Right lobe of liver (tissue), 6 donors: ENCODE results near the gene DLG2. TPM values are rescaled to one million over a fixed set of nuclear protein-coding genes. Genes with fewer than 3 reads are reported as not detected.

Experiments used
- ATAC-seq, 4 donors: fragments of 200-7000 bp; cut with Tn5 transposase; one replicate each; pipeline ENCODE4 v1.9.1; 2020; ENCODE audit warnings: mild to moderate bottlenecking in 4 of 4, moderate library complexity in 4 of 4
- DNase-seq, 3 donors: peaks; one replicate each; pipeline ENCODE4 v3.0.0-alpha.2; 2020
- H3K27ac ChIP-seq, 3 donors: fragments of 200-600 bp; one replicate each; pipeline ENCODE4 v1.8.0; 2022
- H3K27me3 ChIP-seq, 2 donors: fragments of 200-600 bp; one replicate each; pipeline ENCODE4 v1.8.0; 2022
- H3K36me3 ChIP-seq, 4 donors: fragments of 200-600 bp; sonication (generic) in 1 of 4; one replicate each; pipeline versions ENCODE4 v1.5.1 to v1.8.0; 2017 to 2022; ENCODE audit warnings: control low read depth in 1 of 4
- H3K4me1 ChIP-seq, 4 donors: fragments of 200-600 bp; sonication (generic) in 1 of 4; one replicate each; pipeline versions ENCODE4 v1.5.1 to v1.8.0; 2017 to 2022; ENCODE audit warnings: control low read depth in 1 of 4
- H3K4me3 ChIP-seq, 3 donors: fragments of 200-600 bp; one replicate each; pipeline ENCODE4 v1.8.0; 2022
- H3K9me3 ChIP-seq, 4 donors: fragments of 200-600 bp; sonication (generic) in 1 of 4; one replicate each; pipeline versions ENCODE4 v1.5.1 to v1.8.0; 2017 to 2022; ENCODE audit warnings: control low read depth in 1 of 4
- POLR2A ChIP-seq: fragments of 450-650 bp; IDR thresholded peaks from one replicate; pipeline ENCODE4 v1.6.1; 2017; ENCODE audit warnings: antibody characterized with exemption, mild to moderate bottlenecking
- WGBS: methylation state at CpG from one replicate; pipeline ENCODE4 v1.1.6; 2018; ENCODE audit warnings: low coverage, low lambda C conversion rate; ENCODE audit not compliant: insufficient coverage; ENCODE audit errors: missing lambda C conversion rate; 5-methylcytosine and 5-hydroxymethylcytosine counted together
- intact Hi-C, 2 donors: fragments of 100-400 bp; cut with DNase I; formaldehyde crosslinking; loops; one replicate each; pipeline versions ENCODE4 v1.11.2 to v1.14.1; 2022
- total RNA-seq, 6 experiments: library from RNA; depleted of rRNA in 2 of 6; stranded (reverse); fragments of >200 nt in 2 of 6; fragmentation: NEBNext Ultra II Directional in 3 of 6; extraction: Animal tissue kit (Norgen Biotek cat#: 25700) in 3 of 6; gene quantifications; one replicate each; pipeline versions ENCODE4 v1.1.0 to v1.2.4, GENCODE V29; 2016 to 2023
- TF ChIP-seq, protein P1 (sequence below), 4 donors: fragments of 200-600 bp in 3 of 4; fragments of 450-650 bp in 1 of 4; IDR thresholded peaks; one replicate each; pipeline versions ENCODE4 v1.5.1 to v1.8.0; 2016 to 2022; ENCODE audit warnings: antibody characterized with exemption in 4 of 4, mild to moderate bottlenecking in 2 of 4
- donor health status: DM: no; HTN: yes; CAD: no.
- donor health status: DM: no; HTN: no; CAD: no.
- donor health status: DM: no; HTN: no; CAD: no.
- donor health status: DM: no; HTN: yes; CAD: no.
- donor health status: DM: no; HTN: yes; CAD: no.

The DLG2 gene
- total RNA-seq, 6 experiments from 2014 or later, result 1.2 to 6.4 (median 2.5) TPM

DNA sequence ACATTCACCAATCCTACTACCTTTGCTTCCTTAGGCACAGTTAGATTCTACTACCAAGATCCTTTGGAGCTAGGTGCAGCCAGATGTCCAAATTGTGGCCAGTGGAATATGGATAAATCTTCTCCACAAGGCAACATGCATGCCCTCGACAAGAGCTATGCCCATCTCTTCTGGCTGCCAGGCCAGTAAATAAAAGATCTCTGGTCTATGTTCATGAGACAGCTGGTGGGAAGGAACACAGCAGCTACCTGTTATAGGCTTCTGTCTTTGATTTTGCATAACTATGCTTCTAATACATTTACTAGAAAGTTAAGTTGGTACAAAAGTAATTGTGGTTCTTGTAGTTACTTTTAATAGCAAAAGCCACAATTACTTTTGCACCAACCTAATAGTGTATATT, 182.7 kb downstream of the DLG2 start:
- Histone ChIP-seq H3K27me3 (no peaks in the 10 kb centered on the region), H3K27ac (no peak overlapping the region), H3K4me3 (no peak overlapping the region), H3K4me1 (no peaks in the 10 kb centered on the region), H3K9me3 (no peaks in the 10 kb centered on the region), H3K36me3 (no peaks in the 10 kb centered on the region)
- 44% methylated on average over 1 of the region's 1 CpG for WGBS
- DNase-seq (no peak), ATAC-seq (no peak)
- intact Hi-C loops, result no loop called here
- TF ChIP-seq POLR2A, result no peak
- TF ChIP-seq, protein P1, sequence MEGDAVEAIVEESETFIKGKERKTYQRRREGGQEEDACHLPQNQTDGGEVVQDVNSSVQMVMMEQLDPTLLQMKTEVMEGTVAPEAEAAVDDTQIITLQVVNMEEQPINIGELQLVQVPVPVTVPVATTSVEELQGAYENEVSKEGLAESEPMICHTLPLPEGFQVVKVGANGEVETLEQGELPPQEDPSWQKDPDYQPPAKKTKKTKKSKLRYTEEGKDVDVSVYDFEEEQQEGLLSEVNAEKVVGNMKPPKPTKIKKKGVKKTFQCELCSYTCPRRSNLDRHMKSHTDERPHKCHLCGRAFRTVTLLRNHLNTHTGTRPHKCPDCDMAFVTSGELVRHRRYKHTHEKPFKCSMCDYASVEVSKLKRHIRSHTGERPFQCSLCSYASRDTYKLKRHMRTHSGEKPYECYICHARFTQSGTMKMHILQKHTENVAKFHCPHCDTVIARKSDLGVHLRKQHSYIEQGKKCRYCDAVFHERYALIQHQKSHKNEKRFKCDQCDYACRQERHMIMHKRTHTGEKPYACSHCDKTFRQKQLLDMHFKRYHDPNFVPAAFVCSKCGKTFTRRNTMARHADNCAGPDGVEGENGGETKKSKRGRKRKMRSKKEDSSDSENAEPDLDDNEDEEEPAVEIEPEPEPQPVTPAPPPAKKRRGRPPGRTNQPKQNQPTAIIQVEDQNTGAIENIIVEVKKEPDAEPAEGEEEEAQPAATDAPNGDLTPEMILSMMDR (IDR thresholded peaks at IDR 0.05), result no peak

DNA sequence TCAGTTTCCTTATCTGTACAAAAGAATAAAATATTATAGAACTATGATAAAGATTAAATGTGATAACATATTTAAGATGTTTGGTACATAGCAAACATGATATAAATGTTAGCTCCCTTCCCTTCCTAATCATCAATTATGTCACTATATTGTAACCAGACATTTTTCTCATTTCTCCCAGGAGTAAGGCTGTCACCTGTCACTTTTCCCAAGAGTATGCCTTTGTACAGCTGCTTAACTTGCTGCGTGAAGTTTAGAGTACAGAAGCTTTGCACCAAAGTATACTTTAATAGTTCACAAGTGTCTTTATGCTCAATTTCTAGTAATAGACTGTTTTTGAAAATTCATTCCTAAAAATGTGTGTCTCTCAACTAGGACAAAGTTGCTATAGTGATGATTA, 186.9 kb downstream of the DLG2 start:
- intact Hi-C loops, result no loop called here
- Histone ChIP-seq H3K4me3 (no peak overlapping the region), H3K27ac (no peak overlapping the region), H3K27me3 (no peaks in the 10 kb centered on the region), H3K9me3 (no peaks in the 10 kb centered on the region), H3K36me3 (no peaks in the 10 kb centered on the region), H3K4me1 (no peaks in the 10 kb centered on the region)
- 85% methylated on average over 1 of the region's 1 CpG for WGBS
- ATAC-seq (no peak), DNase-seq (no peak)
- TF ChIP-seq, protein P1 (IDR thresholded peaks at IDR 0.05), result no peak
- TF ChIP-seq POLR2A, result no peak

GRCh38 chr11:85438328-85438727, 188.8 kb downstream of the DLG2 start:
- no peak overlapping the region for H3K4me3 ChIP-seq
- WGBS, result 33% methylated on average over 1 of the region's 1 CpG
- ATAC-seq, result no peak

GRCh38 chr11:85431319-85431718, 195.8 kb downstream of the DLG2 start:
- Histone ChIP-seq H3K4me1 (no peaks in the 10 kb centered on the region), H3K9me3 (no peaks in the 10 kb centered on the region), H3K27me3 (no peaks in the 10 kb centered on the region), H3K36me3 (no peaks in the 10 kb centered on the region), H3K27ac (no peak overlapping the region), H3K4me3 (no peak overlapping the region)
- intact Hi-C loops, result no loop called here
- TF ChIP-seq, protein P1 (IDR thresholded peaks at IDR 0.05), result no peak
- no peak for TF ChIP-seq POLR2A
- WGBS, result 60% methylated on average over 1 of the region's 3 CpGs
- ATAC-seq (no peak), DNase-seq (no peak)

More at GRCh38 chr11:85438328-85438727, 188.8 kb downstream of the DLG2 start:
- no peaks in the 10 kb centered on the region for H3K27me3 ChIP-seq
- H3K4me1 ChIP-seq, result no peaks in the 10 kb centered on the region
- no peak overlapping the region for H3K27ac ChIP-seq
- H3K9me3 ChIP-seq, result no peaks in the 10 kb centered on the region
- no peaks in the 10 kb centered on the region for H3K36me3 ChIP-seq
- no peak for TF ChIP-seq POLR2A
- TF ChIP-seq, protein P1 (IDR thresholded peaks at IDR 0.05), result no peak
- intact Hi-C loops, result no loop called here
- no peak for DNase-seq

GRCh38 chr11:85423794-85424193, 203.3 kb downstream of the DLG2 start:
- Histone ChIP-seq H3K4me1 (no peaks in the 10 kb centered on the region), H3K9me3 (no peaks in the 10 kb centered on the region), H3K27me3 (no peaks in the 10 kb centered on the region), H3K27ac (no peak overlapping the region), H3K4me3 (no peak overlapping the region), H3K36me3 (no peaks in the 10 kb centered on the region)
- intact Hi-C loops, result no loop called here
- WGBS, result 83% methylated on average over 2 of the region's 3 CpGs
- ATAC-seq (no peak), DNase-seq (no peak)
- TF ChIP-seq POLR2A, result no peak
- TF ChIP-seq, protein P1 (IDR thresholded peaks at IDR 0.05), result no peak
